D721Med (cell line): Measurements from ENCODE around the gene UNC5C.

Experiments used
- DNase-seq: peaks from one replicate; pipeline ENCODE4 v3.0.0; 2011; ENCODE audit warnings: low spot score; ENCODE audit not compliant: insufficient read length
- FAIRE-seq: peaks from 2 replicates; lab custom pipeline; 2011; peaks lifted over from hg19 to GRCh38; lab: Jason Lieb, UNC
- TF ChIP-seq, protein P1 (sequence below): IDR thresholded peaks from 2 replicates; pipeline ENCODE4 v1.5.1; 2012; ENCODE audit warnings: mild to moderate bottlenecking, control low read depth; ENCODE audit not compliant: insufficient read depth; ENCODE audit errors: missing control alignments

UNC5C gene

GRCh38 chr4:95267081-95267480 lies 281.7 kb downstream of the UNC5C start:
- TF ChIP-seq, protein P1, sequence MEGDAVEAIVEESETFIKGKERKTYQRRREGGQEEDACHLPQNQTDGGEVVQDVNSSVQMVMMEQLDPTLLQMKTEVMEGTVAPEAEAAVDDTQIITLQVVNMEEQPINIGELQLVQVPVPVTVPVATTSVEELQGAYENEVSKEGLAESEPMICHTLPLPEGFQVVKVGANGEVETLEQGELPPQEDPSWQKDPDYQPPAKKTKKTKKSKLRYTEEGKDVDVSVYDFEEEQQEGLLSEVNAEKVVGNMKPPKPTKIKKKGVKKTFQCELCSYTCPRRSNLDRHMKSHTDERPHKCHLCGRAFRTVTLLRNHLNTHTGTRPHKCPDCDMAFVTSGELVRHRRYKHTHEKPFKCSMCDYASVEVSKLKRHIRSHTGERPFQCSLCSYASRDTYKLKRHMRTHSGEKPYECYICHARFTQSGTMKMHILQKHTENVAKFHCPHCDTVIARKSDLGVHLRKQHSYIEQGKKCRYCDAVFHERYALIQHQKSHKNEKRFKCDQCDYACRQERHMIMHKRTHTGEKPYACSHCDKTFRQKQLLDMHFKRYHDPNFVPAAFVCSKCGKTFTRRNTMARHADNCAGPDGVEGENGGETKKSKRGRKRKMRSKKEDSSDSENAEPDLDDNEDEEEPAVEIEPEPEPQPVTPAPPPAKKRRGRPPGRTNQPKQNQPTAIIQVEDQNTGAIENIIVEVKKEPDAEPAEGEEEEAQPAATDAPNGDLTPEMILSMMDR, result no peak
- FAIRE-seq (no peak), DNase-seq (no peak)

GRCh38 chr4:95265814-95266740 lies 282.7 kb downstream of the UNC5C start:
- peak; percentile 41 for FAIRE-seq
- DNase-seq, result no peak
- TF ChIP-seq, protein P1, result no peak

GRCh38 chr4:95264843-95265242 lies 283.9 kb downstream of the UNC5C start:
- DNase-seq (no peak), FAIRE-seq (no peak)
- TF ChIP-seq, protein P1, result no peak

- FAIRE-seq, result no peak
- no peak for DNase-seq
- TF ChIP-seq, protein P1, result no peak
Observed at GRCh38 chr4:95263960-95264359, 284.8 kb downstream of the UNC5C start.

GRCh38 chr4:95263391-95263790 lies 285.4 kb downstream of the UNC5C start:
- DNase-seq, result no peak
- no peak for FAIRE-seq
- TF ChIP-seq, protein P1, result no peak

DNA sequence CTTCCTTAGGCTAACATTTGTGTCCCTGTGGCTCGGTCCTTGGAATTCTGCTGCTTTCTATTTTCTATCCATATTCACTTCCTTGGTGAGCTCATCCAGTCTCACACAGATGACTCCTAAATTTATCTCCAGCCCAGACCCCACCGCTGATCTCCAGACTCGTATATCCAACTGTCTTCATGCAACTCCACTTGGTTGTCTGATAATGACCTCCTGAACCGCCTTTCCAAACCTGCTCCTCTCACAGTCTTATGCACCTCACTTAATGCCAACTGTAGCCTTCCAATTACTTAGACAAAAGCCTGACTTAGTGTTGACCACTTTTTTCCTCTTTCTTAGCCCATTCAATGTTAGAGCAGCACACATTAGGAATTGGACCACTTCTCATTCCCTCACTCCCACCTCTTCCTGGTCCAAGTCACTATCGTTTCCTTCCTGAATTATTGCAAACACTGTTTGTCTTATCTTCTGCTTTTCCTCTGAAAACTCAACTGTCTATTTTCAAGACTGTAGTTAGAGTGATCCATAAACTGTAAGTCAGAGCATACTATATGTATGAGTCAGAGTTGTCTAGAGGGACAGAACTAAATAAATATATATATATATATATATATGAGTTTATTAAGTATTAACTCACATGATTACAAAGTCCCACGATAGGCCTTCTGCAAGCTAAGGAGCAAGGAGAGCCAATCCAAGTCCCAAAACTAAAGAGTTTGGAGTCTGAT lies 292.5 kb downstream of the UNC5C start:
- no peak for FAIRE-seq
- TF ChIP-seq, protein P1, result no peak
- no peak for DNase-seq
